ENCODE measurements around the gene PSRC1. TPM values are rescaled to one million over a fixed set of nuclear protein-coding genes. Genes with fewer than 3 reads are reported as not detected.

Gene PSRC1
- total RNA-seq, 1 donor = 5.4 TPM

DNA sequence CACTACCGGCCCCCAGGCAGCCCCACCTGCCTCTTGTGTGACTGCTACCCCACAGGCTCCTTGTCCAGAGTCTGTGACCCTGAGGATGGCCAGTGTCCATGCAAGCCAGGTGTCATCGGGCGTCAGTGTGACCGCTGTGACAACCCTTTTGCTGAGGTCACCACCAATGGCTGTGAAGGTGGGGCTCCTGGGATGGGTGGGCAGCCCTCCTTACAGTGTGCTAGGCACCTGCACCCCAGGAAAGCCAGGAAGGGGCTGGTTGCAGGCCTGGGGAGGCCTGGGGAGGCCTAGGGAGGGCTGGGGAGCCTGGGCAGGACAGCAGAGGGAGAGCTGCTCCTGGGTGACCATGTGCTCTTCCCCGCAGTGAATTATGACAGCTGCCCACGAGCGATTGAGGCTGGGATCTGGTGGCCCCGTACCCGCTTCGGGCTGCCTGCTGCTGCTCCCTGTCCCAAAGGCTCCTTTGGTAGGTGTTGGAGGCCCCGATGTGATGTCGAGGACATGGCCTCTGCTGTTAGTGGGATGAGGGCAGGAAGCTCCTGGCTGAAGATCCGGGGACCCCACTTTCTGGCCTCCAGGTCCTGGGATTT, 17.1 kb downstream of the PSRC1 start:
- no peak overlapping the region for H2AFZ ChIP-seq (ENCODE audit: low read length)
- H3K4me3 ChIP-seq (ENCODE audit: insufficient read depth, low read length) = no peak overlapping the region
- TF ChIP-seq, protein P1, sequence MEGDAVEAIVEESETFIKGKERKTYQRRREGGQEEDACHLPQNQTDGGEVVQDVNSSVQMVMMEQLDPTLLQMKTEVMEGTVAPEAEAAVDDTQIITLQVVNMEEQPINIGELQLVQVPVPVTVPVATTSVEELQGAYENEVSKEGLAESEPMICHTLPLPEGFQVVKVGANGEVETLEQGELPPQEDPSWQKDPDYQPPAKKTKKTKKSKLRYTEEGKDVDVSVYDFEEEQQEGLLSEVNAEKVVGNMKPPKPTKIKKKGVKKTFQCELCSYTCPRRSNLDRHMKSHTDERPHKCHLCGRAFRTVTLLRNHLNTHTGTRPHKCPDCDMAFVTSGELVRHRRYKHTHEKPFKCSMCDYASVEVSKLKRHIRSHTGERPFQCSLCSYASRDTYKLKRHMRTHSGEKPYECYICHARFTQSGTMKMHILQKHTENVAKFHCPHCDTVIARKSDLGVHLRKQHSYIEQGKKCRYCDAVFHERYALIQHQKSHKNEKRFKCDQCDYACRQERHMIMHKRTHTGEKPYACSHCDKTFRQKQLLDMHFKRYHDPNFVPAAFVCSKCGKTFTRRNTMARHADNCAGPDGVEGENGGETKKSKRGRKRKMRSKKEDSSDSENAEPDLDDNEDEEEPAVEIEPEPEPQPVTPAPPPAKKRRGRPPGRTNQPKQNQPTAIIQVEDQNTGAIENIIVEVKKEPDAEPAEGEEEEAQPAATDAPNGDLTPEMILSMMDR (IDR thresholded peaks at IDR 0.05; ENCODE audit: extremely low read depth, low read depth, low read length) = no peak
- H3K27ac ChIP-seq (ENCODE audit: low read depth, low read length) = no peak overlapping the region
- H3K27me3 ChIP-seq (ENCODE audit: insufficient read depth, low read length) = no peaks in the 10 kb centered on the region
- no peaks in the 10 kb centered on the region for H3K9me3 ChIP-seq (ENCODE audit: low read depth, low read length)
- peak; percentile 61 for DNase-seq (ENCODE audit: insufficient read length, low spot score, missing footprints)
- no peaks in the 10 kb centered on the region for H3K36me3 ChIP-seq (ENCODE audit: insufficient read depth, low read length)
- peaks cover 6% of the 10 kb centered on the region for H3K4me1 ChIP-seq (ENCODE audit: insufficient read depth, low read length)
- H3K79me2 ChIP-seq (ENCODE audit: insufficient read depth, low read length) = no peaks in the 10 kb centered on the region
- no peaks in the 10 kb centered on the region for H4K20me1 ChIP-seq (ENCODE audit: insufficient read depth, low read length)
- no peak overlapping the region for H3K4me2 ChIP-seq (ENCODE audit: insufficient read depth, low read length)

DNA sequence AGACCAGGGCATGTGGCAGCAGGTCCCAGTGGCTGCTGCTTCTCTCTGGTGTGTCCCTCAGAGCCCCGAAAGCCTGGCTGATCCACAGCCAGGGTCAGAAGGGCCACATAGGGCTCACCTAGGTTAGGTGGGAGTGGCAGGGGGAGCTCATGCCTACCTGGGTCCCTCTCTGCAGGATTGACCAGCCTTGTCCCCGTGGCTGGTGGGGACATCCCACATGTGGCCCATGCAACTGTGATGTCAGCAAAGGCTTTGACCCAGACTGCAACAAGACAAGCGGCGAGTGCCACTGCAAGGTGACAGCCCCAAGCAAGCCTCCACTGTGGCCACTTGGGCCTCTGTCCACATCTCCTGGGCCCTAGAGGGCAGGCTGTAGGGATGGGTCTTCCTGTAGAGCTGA, 17.9 kb downstream of the PSRC1 start:
- Histone ChIP-seq H3K4me1 (ENCODE audit: insufficient read depth, low read length) (peaks cover 6% of the 10 kb centered on the region), H3K9me3 (ENCODE audit: low read depth, low read length) (no peaks in the 10 kb centered on the region), H3K4me2 (ENCODE audit: insufficient read depth, low read length) (no peak overlapping the region), H3K79me2 (ENCODE audit: insufficient read depth, low read length) (no peaks in the 10 kb centered on the region), H4K20me1 (ENCODE audit: insufficient read depth, low read length) (no peaks in the 10 kb centered on the region), H3K27ac (ENCODE audit: low read depth, low read length) (no peak overlapping the region), H2AFZ (ENCODE audit: low read length) (no peak overlapping the region), H3K4me3 (ENCODE audit: insufficient read depth, low read length) (no peak overlapping the region), H3K36me3 (ENCODE audit: insufficient read depth, low read length) (no peaks in the 10 kb centered on the region), H3K27me3 (ENCODE audit: insufficient read depth, low read length) (no peaks in the 10 kb centered on the region)
- DNase-seq (ENCODE audit: insufficient read length, low spot score, missing footprints) = peak; percentile 78
- TF ChIP-seq, protein P1 (IDR thresholded peaks at IDR 0.05; ENCODE audit: extremely low read depth, low read depth, low read length) = no peak

DNA sequence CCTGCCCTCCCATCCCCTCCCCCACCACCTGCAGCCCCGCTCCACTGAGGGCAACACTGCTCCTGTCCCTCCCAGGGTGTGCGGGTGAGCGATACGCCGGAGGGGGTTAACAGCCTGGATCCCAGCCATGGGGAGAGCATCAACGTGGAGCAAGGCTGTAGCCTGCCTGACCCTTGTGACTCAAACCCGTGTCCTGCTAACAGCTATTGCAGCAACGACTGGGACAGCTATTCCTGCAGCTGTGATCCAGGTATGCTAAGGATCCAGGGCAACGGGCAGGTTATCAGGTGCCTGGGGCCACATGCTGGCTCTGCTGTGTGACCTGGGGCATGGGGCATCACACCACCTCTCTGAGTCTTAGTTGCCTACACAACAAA, 18.6 kb downstream of the PSRC1 start:
- TF ChIP-seq, protein P1 (IDR thresholded peaks at IDR 0.05; ENCODE audit: extremely low read depth, low read depth, low read length) = no peak
- no peak overlapping the region for H3K4me2 ChIP-seq (ENCODE audit: insufficient read depth, low read length)
- DNase-seq (ENCODE audit: insufficient read length, low spot score, missing footprints) = peak; percentile 60
- H3K4me1 ChIP-seq (ENCODE audit: insufficient read depth, low read length) = peaks cover 6% of the 10 kb centered on the region
- H2AFZ ChIP-seq (ENCODE audit: low read length) = no peak overlapping the region
- no peaks in the 10 kb centered on the region for H3K79me2 ChIP-seq (ENCODE audit: insufficient read depth, low read length)
- H4K20me1 ChIP-seq (ENCODE audit: insufficient read depth, low read length) = no peaks in the 10 kb centered on the region
- no peak overlapping the region for H3K27ac ChIP-seq (ENCODE audit: low read depth, low read length)
- H3K36me3 ChIP-seq (ENCODE audit: insufficient read depth, low read length) = no peaks in the 10 kb centered on the region
- H3K4me3 ChIP-seq (ENCODE audit: insufficient read depth, low read length) = no peak overlapping the region
- no peaks in the 10 kb centered on the region for H3K9me3 ChIP-seq (ENCODE audit: low read depth, low read length)
- H3K27me3 ChIP-seq (ENCODE audit: insufficient read depth, low read length) = no peaks in the 10 kb centered on the region

DNA sequence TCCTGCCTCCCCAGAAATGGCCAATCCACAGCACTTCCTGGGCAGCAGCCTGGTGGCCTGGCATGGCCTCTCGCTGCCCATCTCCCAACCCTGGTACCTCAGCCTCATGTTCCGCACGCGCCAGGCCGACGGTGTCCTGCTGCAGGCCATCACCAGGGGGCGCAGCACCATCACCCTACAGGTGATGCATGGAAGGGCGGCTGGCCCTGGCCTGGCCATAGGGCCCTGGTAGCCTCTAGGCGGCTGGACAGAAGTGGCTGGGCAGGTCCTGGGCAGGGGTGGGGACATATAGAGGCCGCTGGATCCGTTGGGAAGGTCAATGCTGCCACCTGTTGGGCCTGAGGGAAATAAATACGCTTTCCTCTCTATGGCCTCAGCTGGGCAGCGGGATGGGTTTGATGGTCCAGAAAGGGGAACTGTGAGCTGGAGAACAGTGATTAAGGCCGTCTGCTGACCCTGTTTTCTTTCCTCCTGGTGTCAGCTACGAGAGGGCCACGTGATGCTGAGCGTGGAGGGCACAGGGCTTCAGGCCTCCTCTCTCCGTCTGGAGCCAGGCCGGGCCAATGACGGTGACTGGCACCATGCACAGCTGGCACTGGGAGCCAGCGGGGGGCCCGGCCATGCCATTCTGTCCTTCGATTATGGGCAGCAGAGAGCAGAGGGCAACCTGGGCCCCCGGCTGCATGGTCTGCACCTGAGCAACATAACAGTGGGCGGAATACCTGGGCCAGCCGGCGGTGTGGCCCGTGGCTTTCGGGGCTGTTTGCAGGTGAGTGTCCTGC, 19.2 kb downstream of the PSRC1 start:
- Histone ChIP-seq H3K36me3 (ENCODE audit: insufficient read depth, low read length) (no peaks in the 10 kb centered on the region), H3K79me2 (ENCODE audit: insufficient read depth, low read length) (no peaks in the 10 kb centered on the region), H3K27ac (ENCODE audit: low read depth, low read length) (no peak overlapping the region), H3K9me3 (ENCODE audit: low read depth, low read length) (no peaks in the 10 kb centered on the region), H3K4me2 (ENCODE audit: insufficient read depth, low read length) (no peak overlapping the region), H3K4me3 (ENCODE audit: insufficient read depth, low read length) (no peak overlapping the region), H3K4me1 (ENCODE audit: insufficient read depth, low read length) (peaks cover 6% of the 10 kb centered on the region), H3K27me3 (ENCODE audit: insufficient read depth, low read length) (no peaks in the 10 kb centered on the region), H2AFZ (ENCODE audit: low read length) (peak overlapping the region; percentile 50), H4K20me1 (ENCODE audit: insufficient read depth, low read length) (no peaks in the 10 kb centered on the region)
- DNase-seq (ENCODE audit: insufficient read length, low spot score, missing footprints) = peak; percentile 100
- TF ChIP-seq, protein P1 (IDR thresholded peaks at IDR 0.05; ENCODE audit: extremely low read depth, low read depth, low read length) = peak; percentile 95
